ENCODE data around the gene HIF3A. TPM values are rescaled to one million over a fixed set of nuclear protein-coding genes. Genes with fewer than 3 reads are reported as not detected.

Gene HIF3A
- total RNA-seq, 2 donors from 2014 or later = not detected

DNA sequence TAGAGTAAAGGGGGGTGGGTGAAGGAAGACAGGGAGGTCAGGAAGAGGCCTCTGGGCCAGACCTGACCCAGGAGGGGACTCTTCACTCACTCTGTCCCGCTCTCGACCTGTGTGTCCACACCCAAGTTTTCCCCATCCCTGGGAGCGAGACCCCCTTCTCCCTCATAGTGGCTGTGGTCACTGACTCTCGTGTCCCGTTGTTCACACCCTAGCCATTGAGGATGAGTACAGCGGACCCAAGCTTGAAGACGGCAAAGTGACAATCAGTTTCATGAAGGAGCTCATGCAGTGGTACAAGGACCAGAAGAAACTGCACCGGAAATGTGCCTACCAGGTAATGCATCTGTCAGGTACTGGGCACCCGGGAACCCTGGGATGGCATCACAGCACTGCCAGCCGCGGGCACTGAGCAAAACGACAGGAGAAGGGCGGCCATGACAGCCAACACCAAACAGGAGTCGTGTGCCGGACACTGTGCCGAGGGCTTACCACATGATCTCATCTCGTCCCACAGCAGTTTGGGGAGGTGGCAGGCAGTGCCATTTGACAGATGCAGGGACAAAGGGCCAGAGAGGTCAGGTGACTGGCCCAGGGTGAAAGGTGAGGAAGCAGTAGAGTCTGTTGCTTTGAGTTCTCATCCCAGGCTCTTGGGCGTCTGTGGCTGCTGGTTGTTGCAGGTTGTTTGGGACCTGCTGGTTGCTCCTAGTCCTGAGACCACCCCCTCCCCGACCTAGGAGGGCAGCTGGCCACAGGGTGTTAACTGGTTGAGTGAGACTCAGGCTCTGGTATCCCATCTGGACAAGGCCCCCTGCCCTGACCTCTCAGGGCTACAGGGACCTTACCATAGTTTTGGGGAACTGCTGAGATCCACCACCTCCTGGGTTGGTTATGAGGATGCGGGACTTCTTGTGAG, 79.7 kb downstream of the HIF3A start:
- peaks cover 6% of the 10 kb centered on the region for H3K4me1 Mint-ChIP-seq (ENCODE audit: low read depth)
- peaks cover 10 to 30% of the 10 kb centered on the region in 2 donors for H3K36me3 Mint-ChIP-seq (ENCODE audit: insufficient read depth in 2 of 2)
- H3K27ac Mint-ChIP-seq = no peak overlapping the region
- DNase-seq = no peak
- H3K4me3 Mint-ChIP-seq = no peak overlapping the region
- no peak for ATAC-seq (replicated peaks in 1 of 2)
- H3K27me3 Mint-ChIP-seq (ENCODE audit: low read depth) = no peaks in the 10 kb centered on the region
- H3K9me3 Mint-ChIP-seq = no peaks in the 10 kb centered on the region

DNA sequence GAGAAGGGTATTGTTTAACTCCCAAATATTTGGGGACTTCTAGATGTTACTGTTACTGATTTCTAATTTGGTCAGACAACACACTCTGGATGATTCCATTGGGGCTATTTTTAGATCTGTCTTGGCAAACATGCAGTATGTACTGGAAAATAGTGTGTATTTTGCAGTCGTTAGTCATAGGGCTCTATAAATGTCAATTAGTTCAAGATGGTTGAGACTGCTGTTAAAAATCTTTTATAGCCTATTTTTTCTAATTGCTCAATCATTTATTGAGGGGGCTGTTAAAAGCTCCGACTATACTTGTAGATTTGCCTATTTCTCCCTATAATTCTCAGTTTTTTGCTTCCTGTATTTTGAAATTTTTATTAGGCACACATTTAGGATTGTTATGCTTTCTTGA, 81.4 kb downstream of the HIF3A start:
- Mint-ChIP-seq H3K27me3 (ENCODE audit: low read depth) (no peaks in the 10 kb centered on the region), H3K36me3 (ENCODE audit: insufficient read depth in 2 of 2) (peaks cover 13 to 41% of the 10 kb centered on the region in 2 donors), H3K4me3 (no peak overlapping the region), H3K4me1 (ENCODE audit: low read depth) (no peaks in the 10 kb centered on the region), H3K27ac (peak overlapping the region; percentile 77), H3K9me3 (no peaks in the 10 kb centered on the region)
- DNase-seq = no peak
- no peak for ATAC-seq (replicated peaks in 1 of 2)

DNA sequence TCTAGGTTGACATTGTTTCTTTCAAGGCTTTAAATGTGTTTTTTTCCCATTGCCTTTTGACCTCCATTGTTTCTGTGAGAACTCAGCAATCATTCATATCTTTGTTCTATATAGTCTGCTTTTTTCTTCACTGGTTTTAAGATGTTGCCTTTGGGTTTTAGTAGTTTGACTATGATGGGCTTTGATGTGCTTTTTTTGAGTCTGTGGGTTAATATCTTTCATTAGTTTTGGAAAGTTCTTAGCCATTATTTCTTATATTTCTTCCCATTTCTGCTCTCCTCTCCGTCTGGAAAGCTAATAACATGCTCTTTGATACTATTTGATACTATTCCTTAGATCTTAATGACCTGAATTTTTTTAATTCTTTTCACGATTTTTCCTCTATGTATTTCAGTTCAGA, 83.8 kb downstream of the HIF3A start:
- ATAC-seq (replicated peaks in 1 of 2) = no peak
- no peak overlapping the region for H3K4me3 Mint-ChIP-seq
- DNase-seq = no peak
- H3K9me3 Mint-ChIP-seq = no peaks in the 10 kb centered on the region
- no peaks in the 10 kb centered on the region for H3K27me3 Mint-ChIP-seq (ENCODE audit: low read depth)
- H3K4me1 Mint-ChIP-seq (ENCODE audit: low read depth) = no peaks in the 10 kb centered on the region
- peaks cover 17 to 42% of the 10 kb centered on the region in 2 donors for H3K36me3 Mint-ChIP-seq (ENCODE audit: insufficient read depth in 2 of 2)
- H3K27ac Mint-ChIP-seq = no peak overlapping the region

DNA sequence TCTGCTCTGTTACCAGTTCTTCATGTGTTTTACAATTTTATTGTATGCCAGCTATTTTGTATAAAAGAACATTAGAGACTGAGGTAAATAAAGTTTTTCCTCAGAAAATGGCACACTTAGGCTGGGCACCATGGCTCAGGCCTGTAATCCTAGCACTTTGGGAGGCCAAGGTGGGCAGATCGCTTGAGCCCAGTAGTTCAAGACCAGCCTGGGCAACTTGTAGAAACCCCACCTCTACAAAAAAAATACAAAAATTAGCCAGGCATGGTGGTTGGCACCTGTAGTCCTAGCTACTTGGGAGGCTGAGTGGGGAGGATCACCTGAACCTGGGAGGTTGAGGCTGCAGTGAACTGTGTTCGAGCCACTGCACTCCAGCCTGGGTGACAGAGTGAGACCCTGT, 84.5 kb downstream of the HIF3A start:
- DNase-seq = no peak

DNA sequence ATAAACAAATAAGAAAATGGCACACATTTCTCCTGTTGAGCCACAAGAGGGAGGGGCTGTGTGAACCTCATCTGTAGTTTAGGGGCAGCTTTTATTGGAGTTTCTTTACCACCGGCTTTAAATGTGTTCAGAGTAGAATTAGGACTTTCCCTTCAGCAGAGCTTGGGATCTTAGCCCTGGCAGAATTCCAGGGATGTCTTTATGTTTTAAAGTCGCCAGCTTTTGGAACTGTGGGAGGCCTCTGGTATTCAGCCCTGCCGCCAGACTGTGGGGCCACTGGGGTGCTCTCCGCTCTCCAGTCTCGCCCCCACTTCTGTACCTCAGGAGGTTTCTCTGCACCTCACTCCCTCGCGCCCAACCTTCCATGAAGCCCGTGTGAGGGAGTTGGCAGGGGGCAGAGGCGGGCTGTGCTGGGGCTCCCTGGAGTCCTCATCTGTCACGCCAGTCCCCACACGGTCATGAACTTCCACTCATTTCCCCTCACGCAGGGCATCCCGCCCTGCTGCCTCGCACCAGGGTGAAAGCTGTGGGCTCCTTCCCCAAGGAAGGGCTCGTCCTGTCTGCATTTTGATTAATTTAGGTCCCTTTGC, 85.0 kb downstream of the HIF3A start:
- Mint-ChIP-seq H3K36me3 (ENCODE audit: insufficient read depth in 2 of 2) (peaks cover 14 to 37% of the 10 kb centered on the region in 2 donors), H3K4me3 (no peak overlapping the region), H3K27me3 (ENCODE audit: low read depth) (no peaks in the 10 kb centered on the region), H3K9me3 (no peaks in the 10 kb centered on the region), H3K27ac (no peak overlapping the region), H3K4me1 (ENCODE audit: low read depth) (no peaks in the 10 kb centered on the region)
- ATAC-seq (replicated peaks in 1 of 2) = no peak
- DNase-seq = no peak

More for the DNA sequence above, 84.5 kb downstream of the HIF3A start:
- no peak overlapping the region for H3K4me3 Mint-ChIP-seq
- H3K27me3 Mint-ChIP-seq (ENCODE audit: low read depth) = no peaks in the 10 kb centered on the region
- no peaks in the 10 kb centered on the region for H3K4me1 Mint-ChIP-seq (ENCODE audit: low read depth)
- H3K27ac Mint-ChIP-seq = no peak overlapping the region
- peaks cover 15 to 37% of the 10 kb centered on the region in 2 donors for H3K36me3 Mint-ChIP-seq (ENCODE audit: insufficient read depth in 2 of 2)
- no peak for ATAC-seq (replicated peaks in 1 of 2)
- no peaks in the 10 kb centered on the region for H3K9me3 Mint-ChIP-seq

DNA sequence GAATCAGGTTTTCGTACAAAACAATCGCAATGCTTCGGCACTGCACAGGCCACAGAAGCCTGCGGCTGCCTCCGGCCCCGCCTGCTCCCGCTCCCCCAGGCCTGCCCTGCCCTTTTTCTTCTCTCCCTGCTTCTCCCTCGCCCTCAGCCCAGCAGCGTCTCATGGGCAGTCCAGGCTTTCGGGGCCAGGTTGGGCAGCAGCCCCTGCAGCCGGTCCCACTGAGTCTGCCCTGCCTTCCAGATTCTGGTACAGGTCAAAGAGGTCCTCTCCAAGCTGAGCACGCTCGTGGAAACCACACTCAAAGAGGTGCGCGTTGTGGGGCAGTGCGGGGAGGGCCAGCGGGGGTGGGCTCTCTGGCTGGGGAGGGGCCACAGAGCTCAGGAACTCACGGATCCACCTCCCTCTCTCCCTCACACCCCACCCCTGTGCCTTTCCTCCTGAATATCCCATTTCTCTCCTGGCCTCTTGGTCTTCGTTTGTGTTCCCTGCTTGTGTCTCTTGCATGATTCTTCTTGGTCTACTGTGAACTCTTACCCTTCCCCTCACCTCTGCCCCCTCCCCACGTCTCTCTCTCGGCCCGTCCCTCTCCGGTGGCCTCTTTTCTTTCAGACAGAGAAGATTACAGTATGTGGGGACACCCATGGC, 86.5 kb downstream of the HIF3A start:
- no peaks in the 10 kb centered on the region for H3K4me1 Mint-ChIP-seq (ENCODE audit: low read depth)
- no peak overlapping the region for H3K27ac Mint-ChIP-seq
- no peak overlapping the region for H3K4me3 Mint-ChIP-seq
- H3K9me3 Mint-ChIP-seq = no peaks in the 10 kb centered on the region
- DNase-seq = no peak
- ATAC-seq (replicated peaks in 1 of 2) = no peak
- peaks cover 14 to 41% of the 10 kb centered on the region in 2 donors for H3K36me3 Mint-ChIP-seq (ENCODE audit: insufficient read depth in 2 of 2)
- H3K27me3 Mint-ChIP-seq (ENCODE audit: low read depth) = no peaks in the 10 kb centered on the region

DNA sequence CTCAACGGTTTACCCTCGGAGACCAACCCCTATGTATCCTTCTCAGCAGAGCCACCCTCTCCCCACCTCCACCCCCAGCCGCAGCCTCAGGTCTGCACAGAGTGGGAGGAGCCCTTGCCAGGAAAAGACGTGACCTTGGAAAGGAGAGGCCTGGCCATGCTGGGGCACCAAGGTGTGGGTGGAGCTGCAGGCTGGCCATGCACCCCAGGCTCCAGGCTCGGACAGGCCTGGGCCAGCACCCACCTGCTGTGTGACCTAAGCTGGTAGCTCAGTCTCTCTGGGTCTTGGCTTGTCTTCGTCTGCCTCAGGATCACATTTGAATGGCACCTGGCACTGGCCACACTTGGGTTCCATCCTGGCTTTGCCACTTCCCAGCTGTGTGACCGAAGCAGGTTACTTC, 87.0 kb downstream of the HIF3A start:
- ATAC-seq (replicated peaks in 1 of 2) = no peak
- Mint-ChIP-seq H3K9me3 (no peaks in the 10 kb centered on the region), H3K4me3 (no peak overlapping the region), H3K27ac (no peak overlapping the region), H3K36me3 (ENCODE audit: insufficient read depth in 2 of 2) (peaks cover 14 to 35% of the 10 kb centered on the region in 2 donors), H3K4me1 (ENCODE audit: low read depth) (no peaks in the 10 kb centered on the region), H3K27me3 (ENCODE audit: low read depth) (no peaks in the 10 kb centered on the region)
- no peak for DNase-seq

DNA sequence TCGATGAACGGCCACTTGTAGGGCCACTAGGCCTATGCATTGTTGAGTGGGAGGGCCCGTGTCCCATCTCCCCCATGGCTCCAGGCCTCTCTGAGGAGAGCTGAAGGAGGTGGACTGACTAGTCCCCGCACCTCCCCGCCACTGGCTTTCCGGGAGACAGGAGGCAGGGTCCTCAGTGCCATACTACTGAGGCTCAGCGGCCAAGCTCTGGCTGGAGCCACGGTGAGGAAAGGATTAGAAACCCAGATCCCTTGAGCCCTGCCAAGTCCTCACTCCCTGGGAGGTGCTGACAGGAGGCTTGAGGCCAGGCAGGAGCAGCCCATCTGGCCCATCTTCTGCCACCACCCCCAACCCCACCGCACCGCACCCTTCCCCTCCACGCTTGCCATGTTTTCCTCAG, 87.6 kb downstream of the HIF3A start:
- Mint-ChIP-seq H3K4me3 (no peak overlapping the region), H3K36me3 (ENCODE audit: insufficient read depth in 2 of 2) (peaks cover 14 to 33% of the 10 kb centered on the region in 2 donors), H3K4me1 (ENCODE audit: low read depth) (no peaks in the 10 kb centered on the region), H3K27ac (no peak overlapping the region), H3K9me3 (no peaks in the 10 kb centered on the region), H3K27me3 (ENCODE audit: low read depth) (no peaks in the 10 kb centered on the region)
- ATAC-seq (replicated peaks in 1 of 2) (no peak), DNase-seq (no peak)

DNA sequence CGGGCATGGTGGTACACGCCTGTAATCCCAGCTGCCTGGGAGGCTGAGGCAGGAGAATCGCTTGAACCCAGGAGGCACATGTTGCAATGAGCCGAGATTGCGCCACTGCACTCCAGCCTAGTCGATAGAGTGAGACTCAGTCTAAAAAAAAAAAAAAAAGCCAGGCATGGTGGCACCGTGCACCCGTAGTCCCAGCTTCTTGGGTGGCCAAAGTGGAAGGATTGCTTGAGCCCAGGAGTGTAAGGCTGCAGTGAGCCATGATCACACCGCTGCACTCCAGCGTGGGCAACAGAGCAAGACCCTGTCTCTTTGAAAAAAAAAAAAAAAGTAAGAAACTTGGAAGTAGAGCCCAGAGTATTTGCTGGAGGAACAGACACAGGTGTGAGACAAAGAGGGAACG, 88.8 kb downstream of the HIF3A start:
- no peaks in the 10 kb centered on the region for H3K4me1 Mint-ChIP-seq (ENCODE audit: low read depth)
- DNase-seq = no peak
- no peak overlapping the region for H3K27ac Mint-ChIP-seq
- H3K4me3 Mint-ChIP-seq = no peak overlapping the region
- peaks cover 14 to 31% of the 10 kb centered on the region in 2 donors for H3K36me3 Mint-ChIP-seq (ENCODE audit: insufficient read depth in 2 of 2)
- no peak for ATAC-seq (replicated peaks in 1 of 2)
- H3K9me3 Mint-ChIP-seq = no peaks in the 10 kb centered on the region
- H3K27me3 Mint-ChIP-seq (ENCODE audit: low read depth) = no peaks in the 10 kb centered on the region

DNA sequence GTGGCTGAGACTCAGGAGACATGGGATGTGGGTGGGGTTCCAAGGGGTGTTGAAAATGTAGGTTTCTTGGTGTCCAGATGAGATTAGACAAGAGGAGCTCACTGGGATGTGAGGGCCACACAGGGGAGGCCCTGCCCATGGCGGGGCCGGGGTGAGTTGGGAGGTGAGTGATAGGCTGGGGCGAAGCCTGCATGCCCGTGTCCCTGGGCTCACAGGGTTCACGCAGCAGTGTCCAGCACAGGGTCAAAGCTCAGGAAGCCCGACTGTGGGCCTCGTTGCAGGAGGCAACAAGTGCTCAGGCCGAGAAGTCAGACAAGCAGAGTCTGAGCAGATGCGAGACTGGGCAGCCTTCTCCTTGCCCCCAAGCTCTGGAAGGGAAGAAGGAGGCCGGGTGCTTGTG, 89.3 kb downstream of the HIF3A start:
- ATAC-seq (replicated peaks in 1 of 2) (no peak), DNase-seq (no peak)
- Mint-ChIP-seq H3K4me1 (ENCODE audit: low read depth) (no peaks in the 10 kb centered on the region), H3K27me3 (ENCODE audit: low read depth) (no peaks in the 10 kb centered on the region), H3K36me3 (ENCODE audit: insufficient read depth in 2 of 2) (peaks cover 12 to 26% of the 10 kb centered on the region in 2 donors), H3K9me3 (no peaks in the 10 kb centered on the region), H3K4me3 (no peak overlapping the region), H3K27ac (no peak overlapping the region)

DNA sequence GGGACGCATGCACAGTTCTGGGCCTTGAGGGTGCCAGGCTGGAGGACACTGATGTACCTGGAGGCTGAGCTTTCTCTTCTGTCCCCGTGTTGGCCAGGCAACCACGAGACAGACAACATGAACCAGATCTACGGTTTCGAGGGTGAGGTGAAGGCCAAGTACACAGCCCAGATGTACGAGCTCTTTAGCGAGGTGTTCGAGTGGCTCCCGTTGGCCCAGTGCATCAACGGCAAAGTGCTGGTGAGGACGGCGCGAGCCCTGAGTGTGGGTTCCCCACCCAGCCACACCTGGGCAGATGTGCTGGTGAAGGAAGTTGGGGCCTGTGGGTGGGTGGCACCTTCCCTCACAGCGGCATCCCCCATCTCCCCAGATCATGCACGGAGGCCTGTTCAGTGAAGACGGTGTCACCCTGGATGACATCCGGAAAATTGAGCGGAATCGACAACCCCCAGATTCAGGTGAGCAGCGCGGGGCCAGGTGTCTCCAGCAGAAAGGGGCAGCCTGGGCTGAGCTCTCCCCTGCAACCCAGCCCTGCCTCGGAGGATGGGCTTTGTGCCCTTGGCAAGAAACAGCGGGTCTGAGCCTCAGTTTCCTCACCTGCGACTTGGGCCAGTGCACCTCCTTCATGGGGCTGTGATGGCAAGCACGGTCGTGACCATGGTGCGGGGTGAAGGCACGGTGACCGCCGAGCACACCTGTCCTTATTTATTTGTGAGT, 90.3 kb downstream of the HIF3A start:
- no peaks in the 10 kb centered on the region for H3K9me3 Mint-ChIP-seq
- DNase-seq = no peak
- no peaks in the 10 kb centered on the region for H3K4me1 Mint-ChIP-seq (ENCODE audit: low read depth)
- peaks cover 12 to 25% of the 10 kb centered on the region in 2 donors for H3K36me3 Mint-ChIP-seq (ENCODE audit: insufficient read depth in 2 of 2)
- H3K27ac Mint-ChIP-seq = no peak overlapping the region
- no peak overlapping the region for H3K4me3 Mint-ChIP-seq
- ATAC-seq (replicated peaks in 1 of 2) = no peak
- H3K27me3 Mint-ChIP-seq (ENCODE audit: low read depth) = no peaks in the 10 kb centered on the region

DNA sequence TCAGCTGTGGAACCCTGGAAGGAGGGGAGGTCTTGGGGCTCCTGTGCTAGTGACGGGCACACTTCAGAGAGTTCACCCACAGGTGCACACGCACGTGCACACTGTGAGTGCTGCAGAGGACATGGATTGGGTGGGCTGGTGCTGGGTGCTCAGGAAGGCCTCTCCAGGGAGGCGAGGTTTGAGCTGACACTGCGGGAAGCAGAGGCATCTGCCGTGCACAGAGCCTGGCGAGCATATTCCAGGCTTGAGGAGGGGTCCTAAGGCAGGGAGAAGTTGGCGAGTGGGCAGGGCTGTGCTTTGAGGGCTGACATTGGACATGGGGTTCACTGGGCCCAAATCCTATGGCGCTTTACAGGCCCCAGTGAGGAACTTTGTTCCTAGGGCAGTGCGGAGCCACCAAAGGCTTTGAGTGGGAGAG, 90.9 kb downstream of the HIF3A start:
- Mint-ChIP-seq H3K36me3 (ENCODE audit: insufficient read depth in 2 of 2) (peaks cover 10 to 22% of the 10 kb centered on the region in 2 donors), H3K9me3 (no peaks in the 10 kb centered on the region), H3K4me1 (ENCODE audit: low read depth) (no peaks in the 10 kb centered on the region), H3K4me3 (no peak overlapping the region), H3K27me3 (ENCODE audit: low read depth) (no peaks in the 10 kb centered on the region), H3K27ac (no peak overlapping the region)
- DNase-seq (no peak), ATAC-seq (replicated peaks in 1 of 2) (no peak)

Data from activated T-cell treated with anti-CD3 and anti-CD28 coated beads, Interleukin-2, amount 50 U/mL, for 72 hours (primary cell).